Measurements from ENCODE around the gene SPATA6L.

Gene SPATA6L
- total RNA-seq = 5.0 to 6.6 reads per million in 2 donors

- DNase-seq = peak; percentile 8 to 53 (median 18)
Observed at GRCh38 chr9:4666042-4666699, at the start of gene SPATA6L. Gene SPATA6L, minus strand, starts transcription at chr9:4666480. Its CDS starts 230 bp downstream, at chr9:4666250.

- DNase-seq = no peak
Observed at GRCh38 chr9:4714266-4715016, 48.2 kb upstream of the SPATA6L start.

GRCh38 chr9:4713849-4714248, 47.6 kb upstream of the SPATA6L start:
- DNase-seq = no peak

GRCh38 chr9:4709380-4709779, 43.1 kb upstream of the SPATA6L start:
- DNase-seq = no peak

- DNase-seq = no peak
Observed at GRCh38 chr9:4706971-4707622, 40.8 kb upstream of the SPATA6L start.

GRCh38 chr9:4706021-4706420, 39.7 kb upstream of the SPATA6L start:
- DNase-seq = no peak

- no peak for DNase-seq
Observed at GRCh38 chr9:4704129-4704528, 37.8 kb upstream of the SPATA6L start.

GRCh38 chr9:4701526-4701925, 35.2 kb upstream of the SPATA6L start:
- DNase-seq = no peak

GRCh38 chr9:4700932-4701331, 34.7 kb upstream of the SPATA6L start:
- DNase-seq = no peak

- no peak for DNase-seq
Observed at GRCh38 chr9:4700091-4700490, 33.8 kb upstream of the SPATA6L start.

GRCh38 chr9:4691795-4692194, 25.5 kb upstream of the SPATA6L start:
- no peak for DNase-seq

GRCh38 chr9:4690144-4690543, 23.9 kb upstream of the SPATA6L start:
- DNase-seq = no peak

GRCh38 chr9:4689687-4690104, 23.4 kb upstream of the SPATA6L start:
- DNase-seq = peak in 1 of 5 experiments; percentile 62

GRCh38 chr9:4689021-4689420, 22.7 kb upstream of the SPATA6L start:
- DNase-seq = no peak

- no peak for DNase-seq
Observed at GRCh38 chr9:4686584-4686983, 20.3 kb upstream of the SPATA6L start.

GRCh38 chr9:4686112-4686511, 19.8 kb upstream of the SPATA6L start:
- DNase-seq = no peak

GRCh38 chr9:4684820-4685219, 18.5 kb upstream of the SPATA6L start:
- DNase-seq = no peak

- no peak for DNase-seq
Observed at GRCh38 chr9:4680750-4681149, 14.5 kb upstream of the SPATA6L start.

- peak in 1 of 5 experiments; percentile 49 for DNase-seq
Observed at GRCh38 chr9:4680173-4680525, 13.9 kb upstream of the SPATA6L start.

GRCh38 chr9:4679268-4680172, 13.2 kb upstream of the SPATA6L start, which contains the start of gene CDC37L1:
Gene CDC37L1, plus strand, starts transcription at chr9:4679569. Its CDS starts 199 bp downstream, at chr9:4679768.
- DNase-seq = peak; percentile 97 to 99 (median 98)

- peak in 2 of 5 experiments; percentile 9 to 64 for DNase-seq
Observed at GRCh38 chr9:4678679-4679267, 12.5 kb upstream of the SPATA6L start.

- DNase-seq = no peak
Observed at GRCh38 chr9:4677392-4677791, 11.1 kb upstream of the SPATA6L start.
